Measurements from ENCODE around the gene GAPDHS. TPM values are rescaled to one million over a fixed set of nuclear protein-coding genes. Genes with fewer than 3 reads are reported as not detected.

GAPDHS gene
- total and polyA plus RNA-seq, 2 of the 13 experiments (the other 11 are each of a cell fraction or from before 2014, with no cell fraction given): not detected

DNA sequence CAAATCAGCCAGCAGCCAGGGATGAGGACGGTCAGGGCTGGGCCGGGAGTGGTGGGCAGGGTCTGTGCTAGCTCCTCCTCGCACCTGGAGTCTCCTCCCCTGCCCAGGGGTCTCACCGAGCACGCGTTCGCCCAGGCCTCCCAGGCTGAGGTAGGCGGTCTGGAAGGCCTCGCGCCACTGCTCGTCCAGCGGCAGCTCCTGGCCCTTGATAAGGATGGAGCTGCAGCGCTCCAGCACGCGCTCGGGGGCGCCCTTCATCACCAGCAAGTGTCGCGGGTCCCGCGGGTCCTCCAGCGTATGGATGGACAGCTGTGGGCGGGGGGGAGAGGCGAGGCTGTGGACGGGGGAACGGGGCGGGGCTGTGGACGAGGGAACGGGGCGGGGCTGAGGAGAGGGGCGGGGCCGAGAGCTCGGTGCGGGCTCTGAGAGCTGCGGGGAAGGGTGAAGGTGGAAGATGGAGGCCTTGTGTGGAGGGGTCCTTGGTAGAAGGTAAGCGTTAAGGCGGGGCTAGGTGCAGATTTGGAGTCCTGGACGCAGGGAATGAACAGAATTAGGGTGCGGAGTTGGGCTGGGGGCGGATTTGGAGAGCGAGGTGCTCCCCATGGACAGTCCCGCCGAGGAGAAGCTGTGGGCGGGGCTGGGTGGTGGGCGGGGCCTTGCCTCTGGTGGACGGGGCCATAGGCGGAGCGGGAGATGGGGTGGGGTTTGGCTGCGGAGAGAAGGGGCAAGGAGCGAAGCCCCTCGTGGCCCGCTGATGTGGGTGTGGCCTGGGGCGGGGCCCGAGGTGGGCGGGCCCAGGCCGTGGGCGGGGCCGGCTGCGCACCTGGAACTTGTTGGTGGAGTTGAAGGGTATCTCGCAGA, 24.5 kb downstream of the GAPDHS start:
- POLR2A ChIA-PET: interaction anchor here (0.8 to 1.4 kb wide), 9 partner anchors 10 to 144 kb away, joined by 3 to 6 read pairs (median 4); partner anchors contain the start of gene COX6B1
- Histone ChIP-seq H3K4me3 (replicated peaks in 1 of 3; ENCODE audit: insufficient read depth in 1 of 3, low read depth in 2 of 3, low read length in 3 of 3) (peak overlapping the region in 2 of 3 experiments; percentile 36 to 56; a peak in 3 of 6 replicates), H3K4me2 (ENCODE audit: low read depth, low read length) (peak overlapping the region; percentile 56)
- TF ChIP-seq NCOA5 (CRISPR knock-in tag; IDR thresholded peaks at IDR 0.05) (no peak), SETDB1 (CRISPR knock-in tag; IDR thresholded peaks at IDR 0.05; ENCODE audit: borderline replicate concordance) (no peak), AGO1 (IDR thresholded peaks at IDR 0.05; ENCODE audit: low read depth, low read length, poor library complexity, severe bottlenecking) (no peak), ZC3H13 (CRISPR knock-in tag; IDR thresholded peaks at IDR 0.05) (peak; percentile 54; the same call in 1 of the 2 replicates), ZBTB38 (CRISPR knock-in tag; IDR thresholded peaks at IDR 0.05) (peak; percentile 48; the same call in 1 of the 2 replicates), SOX13 (IDR thresholded peaks at IDR 0.05) (no peak), SOX13 (CRISPR knock-in tag; conservative IDR thresholded peaks at IDR 0.05 in 1 of 2, IDR thresholded peaks at IDR 0.05 in 1 of 2) (no peak), ETV5 (CRISPR knock-in tag; IDR thresholded peaks at IDR 0.05; ENCODE audit: borderline replicate concordance) (no peak), NR2C2 (CRISPR knock-in tag; IDR thresholded peaks at IDR 0.05; ENCODE audit: borderline replicate concordance) (peak; percentile 42; the same call in 1 of the 2 replicates), SALL2 (CRISPR knock-in tag; IDR thresholded peaks at IDR 0.05) (no peak), MYC (CRISPR knock-in tag; IDR thresholded peaks at IDR 0.05; ENCODE audit: borderline replicate concordance) (0 out of 2 replicates have a peak, but pooled peaks have one; percentile 24), PHF21A (CRISPR knock-in tag; IDR thresholded peaks at IDR 0.05) (no peak), KLF12 (CRISPR knock-in tag; IDR thresholded peaks at IDR 0.05; ENCODE audit: borderline replicate concordance) (peak; percentile 42; the same call in 1 of the 2 replicates), ZFP90 (CRISPR knock-in tag; IDR thresholded peaks at IDR 0.05; ENCODE audit: borderline replicate concordance) (0 out of 2 replicates have a peak, but pooled peaks have one; percentile 28)
- TF ChIP-seq, protein P1, sequence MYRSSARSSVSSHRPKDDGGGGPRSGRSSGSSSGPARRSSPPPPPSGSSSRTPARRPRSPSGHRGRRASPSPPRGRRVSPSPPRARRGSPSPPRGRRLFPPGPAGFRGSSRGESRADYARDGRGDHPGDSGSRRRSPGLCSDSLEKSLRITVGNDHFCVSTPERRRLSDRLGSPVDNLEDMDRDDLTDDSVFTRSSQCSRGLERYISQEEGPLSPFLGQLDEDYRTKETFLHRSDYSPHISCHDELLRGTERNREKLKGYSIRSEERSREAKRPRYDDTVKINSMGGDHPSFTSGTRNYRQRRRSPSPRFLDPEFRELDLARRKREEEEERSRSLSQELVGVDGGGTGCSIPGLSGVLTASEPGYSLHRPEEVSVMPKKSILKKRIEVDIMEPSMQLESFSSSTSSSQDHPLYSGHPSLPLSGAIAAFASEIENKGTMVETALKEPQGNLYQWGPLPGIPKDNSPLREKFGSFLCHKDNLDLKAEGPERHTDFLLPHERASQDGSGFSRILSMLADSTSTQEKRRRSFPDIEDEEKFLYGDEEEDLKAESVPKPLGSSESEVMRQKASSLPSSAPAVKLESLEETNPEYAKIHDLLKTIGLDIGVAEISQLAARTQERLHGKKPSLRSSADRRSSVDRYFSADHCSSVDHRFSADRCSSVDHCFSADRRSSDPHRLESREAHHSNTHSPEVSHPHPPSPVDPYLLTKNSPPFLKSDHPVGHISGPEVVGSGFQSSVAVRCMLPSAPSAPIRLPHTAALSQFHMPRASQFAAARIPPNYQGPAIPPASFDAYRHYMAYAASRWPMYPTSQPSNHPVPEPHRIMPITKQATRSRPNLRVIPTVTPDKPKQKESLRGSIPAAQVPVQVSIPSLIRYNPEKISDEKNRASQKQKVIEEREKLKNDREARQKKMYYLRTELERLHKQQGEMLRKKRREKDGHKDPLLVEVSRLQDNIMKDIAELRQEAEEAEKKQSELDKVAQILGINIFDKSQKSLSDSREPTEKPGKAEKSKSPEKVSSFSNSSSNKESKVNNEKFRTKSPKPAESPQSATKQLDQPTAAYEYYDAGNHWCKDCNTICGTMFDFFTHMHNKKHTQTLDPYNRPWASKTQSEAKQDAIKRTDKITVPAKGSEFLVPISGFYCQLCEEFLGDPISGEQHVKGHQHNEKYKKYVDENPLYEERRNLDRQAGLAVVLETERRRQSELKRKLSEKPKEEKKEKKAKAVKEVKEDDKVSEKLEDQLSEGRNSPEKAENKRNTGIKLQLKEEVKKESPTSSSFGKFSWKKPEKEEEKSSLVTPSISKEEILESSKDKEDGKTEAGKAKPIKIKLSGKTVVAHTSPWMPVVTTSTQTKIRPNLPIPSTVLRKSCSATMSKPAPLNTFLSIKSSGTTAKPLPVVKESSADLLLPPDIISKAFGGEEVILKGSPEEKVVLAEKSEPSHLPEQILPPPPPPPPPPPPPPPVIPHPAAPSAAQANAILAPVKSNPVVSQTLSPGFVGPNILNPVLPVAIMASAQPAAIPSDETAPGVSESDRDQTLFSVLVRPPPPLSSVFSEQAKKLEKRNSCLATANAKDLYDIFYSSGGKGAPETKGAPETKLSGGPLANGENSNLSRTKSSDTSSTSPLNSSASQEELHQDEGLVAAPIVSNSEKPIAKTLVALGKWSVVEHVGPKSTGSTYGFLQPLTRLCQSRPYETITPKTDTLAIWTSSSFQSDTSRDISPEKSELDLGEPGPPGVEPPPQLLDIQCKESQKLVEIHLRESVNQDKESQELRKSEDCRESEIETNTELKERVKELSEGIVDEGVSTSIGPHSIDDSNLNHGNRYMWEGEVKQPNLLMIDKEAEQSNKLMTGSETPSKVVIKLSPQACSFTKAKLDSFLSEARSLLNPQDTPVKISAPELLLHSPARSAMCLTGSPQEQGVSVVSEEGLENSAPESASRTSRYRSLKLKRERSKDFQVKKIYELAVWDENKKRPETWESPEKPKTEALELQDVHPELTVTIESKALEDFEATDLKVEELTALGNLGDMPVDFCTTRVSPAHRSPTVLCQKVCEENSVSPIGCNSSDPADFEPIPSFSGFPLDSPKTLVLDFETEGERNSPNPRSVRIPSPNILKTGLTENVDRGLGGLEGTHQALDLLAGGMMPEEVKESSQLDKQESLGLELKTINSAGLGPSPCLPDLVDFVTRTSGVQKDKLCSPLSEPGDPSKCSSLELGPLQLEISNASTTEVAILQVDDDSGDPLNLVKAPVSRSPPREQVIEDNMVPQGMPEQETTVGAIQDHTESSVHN (CRISPR knock-in tag; IDR thresholded peaks at IDR 0.05): no peak

More for the DNA sequence above, 24.5 kb downstream of the GAPDHS start:
- Histone ChIP-seq H3K4me1 (ENCODE audit: insufficient read depth, low read length) (peaks cover 33% of the 10 kb centered on the region), H3K9ac (ENCODE audit: insufficient read depth, low read depth, low read length) (no peak overlapping the region), H2AFZ (ENCODE audit: low read length) (no peak overlapping the region), H3K79me2 (ENCODE audit: insufficient read depth, low read length) (no peaks in the 10 kb centered on the region), H3K27me3 (ENCODE audit: control insufficient read depth in 1 of 2, insufficient read depth in 2 of 2, low read length in 2 of 2) (peaks cover 1 to 54% of the 10 kb centered on the region in 2 experiments; a peak in 3 of 5 replicates), H3K27ac (ENCODE audit: extremely low read length, insufficient read depth, low read length) (no peak overlapping the region), H3K9me3 (ENCODE audit: low read length) (no peaks in the 10 kb centered on the region), H4K20me1 (ENCODE audit: insufficient read depth, low read length) (no peaks in the 10 kb centered on the region), H3K36me3 (replicated peaks in 1 of 2; ENCODE audit: control insufficient read depth in 1 of 2, insufficient read depth in 2 of 2, low read length in 2 of 2) (no peaks in the 10 kb centered on the region)
- in situ Hi-C loops (cut with HindIII; ENCODE audit: extremely low pct_ligation_motif_present, low pct_unique_long_range_greater_than_20kb): loop anchor here (5.0 kb wide), 1 partner anchor 35 kb away; no protein-coding TSS in a partner anchor
- FAIRE-seq: no peak
- intact Hi-C loops (cut with micrococcal nuclease; ENCODE audit: unreplicated experiment): loop anchor here (5.0 to 10.0 kb wide), 3 partner anchors 35 to 87 kb away; partner anchors contain the start of genes COX6B1, ETV2 and HAUS5
- 21% methylated on average over 48 of the region's 60 CpGs for WGBS (ENCODE audit: low lambda C conversion rate)
- CTCF ChIA-PET (ENCODE audit: low intra/inter-chr PET ratio, low total read pairs): interaction anchor here (1.0 to 1.8 kb wide), 2 partner anchors 34 to 136 kb away, joined by 3 to 4 read pairs; no protein-coding TSS in a partner anchor
- no TSS peak for BruUV-seq (replicated peaks)
- DNase-seq (ENCODE audit: low spot score): no peak
- ATAC-seq: peak; percentile 46
